Muscle layer of duodenum (tissue), 2 donors: ENCODE measurements around the gene PRSS50.
"Not testable (repeated sequence)": the region's sequence is repeated elsewhere in the genome, so short reads cannot be mapped to it uniquely, and the experiment has no call there.

ENCODE experiments used
- H3K27ac ChIP-seq: one replicate; pipeline ENCODE4 v1.7.0; 2013; ENCODE audit warnings: mild to moderate bottlenecking, low read length
- H3K27me3 ChIP-seq: one replicate; pipeline ENCODE4 v1.7.0; 2013; ENCODE audit warnings: low read depth, mild to moderate bottlenecking, control low read depth, low read length
- H3K36me3 ChIP-seq, 2 donors: one replicate each; pipeline ENCODE4 v1.7.0; 2013; ENCODE audit warnings: low read length in 2 of 2, control low read depth in 1 of 2, mild to moderate bottlenecking in 1 of 2; ENCODE audit not compliant: insufficient read depth in 2 of 2, control insufficient read depth in 1 of 2
- H3K4me1 ChIP-seq, 2 donors: one replicate each; pipeline ENCODE4 v1.7.0; 2013; ENCODE audit warnings: low read length in 2 of 2, mild to moderate bottlenecking in 2 of 2, control low read depth in 1 of 2, moderate library complexity in 1 of 2; ENCODE audit not compliant: insufficient read depth in 2 of 2, control insufficient read depth in 1 of 2
- H3K4me3 ChIP-seq, 2 donors: one replicate each; pipeline ENCODE4 v1.7.0; 2013; ENCODE audit warnings: low read length in 2 of 2, low read depth in 1 of 2, mild to moderate bottlenecking in 1 of 2
- H3K9me3 ChIP-seq, 2 donors: one replicate each; pipeline ENCODE4 v1.7.0; 2013; ENCODE audit warnings: low read length in 2 of 2, control low read depth in 1 of 2, mild to moderate bottlenecking in 1 of 2; ENCODE audit not compliant: control insufficient read depth in 1 of 2
- donor health status: healthy.

The PRSS50 gene

GRCh38 chr3:46742992-46743585 is 25.4 kb upstream of the PRSS50 start:
- no peaks in the 10 kb centered on the region for H3K36me3 ChIP-seq
- H3K27me3 ChIP-seq: no peaks in the 10 kb centered on the region
- no peaks in the 10 kb centered on the region for H3K4me1 ChIP-seq
- no peak overlapping the region for H3K4me3 ChIP-seq
- no peak overlapping the region for H3K27ac ChIP-seq
- peaks cover 0 to 2% of the 10 kb centered on the region in 2 donors for H3K9me3 ChIP-seq

DNA sequence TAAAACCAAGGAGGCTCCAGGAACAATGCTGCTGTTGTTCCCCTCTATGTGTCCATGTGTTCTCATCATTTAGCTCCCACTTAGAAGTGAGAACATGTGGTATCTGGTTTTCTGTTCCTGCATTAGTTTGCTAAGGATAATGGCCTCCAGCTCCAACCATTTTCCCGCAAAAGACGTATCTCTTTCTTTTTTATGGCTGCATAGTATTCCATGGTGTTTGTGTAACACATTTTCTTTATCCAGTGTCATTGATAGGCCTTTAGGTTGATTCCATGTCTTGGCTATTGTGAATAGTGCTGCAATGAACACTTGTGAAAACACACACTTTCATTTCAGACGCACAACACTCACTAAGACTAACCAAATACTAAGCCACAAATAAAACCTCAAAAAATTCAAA is 21.9 kb upstream of the PRSS50 start:
- not testable (repeated sequence) for H3K27ac ChIP-seq, H3K4me3 ChIP-seq, H3K27me3 ChIP-seq, H3K36me3 ChIP-seq, H3K4me1 ChIP-seq, H3K9me3 ChIP-seq

DNA sequence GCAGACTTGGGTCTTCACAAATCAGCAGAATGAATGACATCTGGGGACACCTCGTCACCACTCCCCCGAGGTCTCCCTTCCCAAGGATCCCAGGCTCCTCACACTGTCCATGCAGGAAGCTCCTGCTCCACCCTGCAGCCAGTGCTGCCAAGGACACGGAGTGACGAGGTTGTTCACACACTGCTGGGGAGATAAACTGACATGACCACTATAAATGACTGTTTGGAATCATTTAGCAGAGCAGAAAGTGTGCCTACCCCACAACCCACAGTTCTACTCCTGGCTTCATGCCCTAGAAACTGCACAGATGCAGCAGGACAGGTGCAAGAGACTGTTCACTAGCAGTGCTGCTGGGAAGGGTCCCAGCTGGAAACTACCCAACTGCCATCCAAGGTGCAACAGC is 19.7 kb upstream of the PRSS50 start:
- Histone ChIP-seq H3K27me3 (no peaks in the 10 kb centered on the region), H3K9me3 (peaks cover 0 to 2% of the 10 kb centered on the region in 2 donors), H3K27ac (no peak overlapping the region), H3K36me3 (no peaks in the 10 kb centered on the region), H3K4me1 (no peaks in the 10 kb centered on the region), H3K4me3 (no peak overlapping the region)

DNA sequence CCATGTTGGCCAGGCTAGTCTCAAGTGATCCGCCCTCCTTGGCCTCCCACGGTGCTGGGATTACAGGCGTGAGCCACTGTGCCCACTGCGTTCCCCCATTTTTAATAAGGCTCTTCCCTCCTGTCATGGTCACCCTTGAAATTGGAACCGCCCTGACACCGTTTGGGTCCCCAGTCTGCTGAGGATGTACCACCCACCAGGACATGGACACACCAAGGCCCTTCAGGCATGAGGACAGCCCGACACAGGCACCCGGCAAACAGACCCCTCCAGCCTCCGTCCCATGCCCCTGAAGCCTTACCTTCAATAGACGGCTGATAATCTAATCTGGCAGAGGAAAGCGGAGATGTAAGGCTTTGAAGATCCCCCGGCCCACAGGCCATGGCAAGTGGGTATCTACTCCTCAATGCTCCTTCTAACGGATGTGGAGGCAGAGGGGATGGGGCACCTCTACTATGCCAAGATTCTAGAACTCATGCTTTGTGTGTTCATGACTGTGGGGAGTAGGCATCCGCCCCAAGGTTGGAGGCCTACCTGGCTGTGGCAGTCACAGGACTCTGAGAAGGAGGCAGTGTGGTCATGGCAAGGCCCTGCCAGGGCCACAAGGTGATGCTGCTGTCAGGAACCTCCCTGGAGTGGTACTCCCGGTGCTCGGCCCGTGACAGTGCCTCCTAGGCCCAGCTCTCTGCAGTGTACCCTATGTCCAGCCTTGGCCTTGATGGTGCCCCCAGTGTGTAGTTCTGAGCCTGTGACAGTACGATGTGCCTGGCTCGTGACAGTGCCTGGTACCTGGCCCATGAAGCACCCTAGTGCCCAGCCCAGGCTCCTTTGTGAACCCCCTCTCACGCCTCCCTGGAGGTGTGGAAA is 18.6 kb upstream of the PRSS50 start:
- peaks cover 0 to 2% of the 10 kb centered on the region in 2 donors for H3K9me3 ChIP-seq
- no peak overlapping the region for H3K27ac ChIP-seq
- no peak overlapping the region for H3K4me3 ChIP-seq
- no peaks in the 10 kb centered on the region for H3K4me1 ChIP-seq
- H3K36me3 ChIP-seq: no peaks in the 10 kb centered on the region
- H3K27me3 ChIP-seq: no peaks in the 10 kb centered on the region

DNA sequence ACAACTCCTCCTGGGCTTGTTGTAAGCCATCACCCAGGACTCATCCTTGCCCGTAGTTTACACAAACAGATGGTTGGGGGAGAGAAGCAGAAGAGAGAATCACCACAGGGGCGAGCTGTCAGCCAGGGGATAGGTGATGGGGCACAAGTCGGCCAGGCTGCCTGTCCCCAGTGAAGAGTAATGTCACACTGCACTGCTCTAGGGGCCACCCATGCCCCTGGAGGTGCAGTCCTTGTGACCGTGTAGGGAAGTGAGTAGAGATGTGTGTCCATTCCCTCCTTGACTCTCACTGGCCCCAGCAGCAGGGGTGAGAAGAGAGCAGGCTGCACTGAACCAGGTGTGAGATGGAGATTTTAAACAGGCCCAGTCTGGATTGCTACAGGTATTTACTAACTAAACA is 17.1 kb upstream of the PRSS50 start:
- Histone ChIP-seq H3K4me3 (no peak overlapping the region), H3K9me3 (peaks cover 0 to 2% of the 10 kb centered on the region in 2 donors), H3K27ac (no peak overlapping the region)

DNA sequence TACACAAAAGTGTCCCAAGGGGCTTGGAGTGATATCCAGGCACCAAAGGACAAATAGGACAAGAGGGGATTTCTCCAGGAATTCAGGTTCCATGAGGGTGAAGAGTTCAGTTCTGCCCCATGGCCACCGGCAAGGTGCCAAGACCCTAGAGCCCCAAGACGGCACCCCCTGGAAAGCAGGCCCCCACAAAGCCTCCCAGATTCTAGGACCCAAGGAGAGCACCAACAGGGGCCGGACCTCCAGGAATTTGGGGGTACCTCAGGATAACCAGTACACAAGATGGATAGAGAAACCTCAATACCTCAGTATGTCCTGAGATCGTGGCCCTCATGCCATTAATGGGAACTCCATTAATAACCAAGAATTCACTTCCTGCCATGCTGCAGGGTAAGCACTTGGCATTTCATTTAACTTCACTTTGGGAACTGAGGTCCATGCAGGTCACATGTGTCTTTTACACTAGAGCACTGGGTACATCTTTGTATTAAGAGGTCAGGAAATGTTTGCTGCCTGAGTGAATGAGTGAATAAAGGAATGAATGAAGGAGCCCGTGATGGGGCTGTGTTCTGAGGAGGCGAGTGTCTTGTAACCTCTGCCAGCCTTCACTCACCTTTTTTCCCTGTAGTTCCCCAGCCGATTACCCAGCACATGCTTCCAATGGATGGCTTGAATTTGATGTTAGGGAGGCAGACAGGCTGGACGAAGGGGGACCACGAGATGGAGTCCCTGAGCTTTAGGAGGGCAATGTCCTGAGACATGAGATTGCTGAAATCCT is 15.5 kb upstream of the PRSS50 start:
- H3K4me1 ChIP-seq: no peaks in the 10 kb centered on the region
- H3K4me3 ChIP-seq: no peak overlapping the region
- H3K27me3 ChIP-seq: no peaks in the 10 kb centered on the region
- no peaks in the 10 kb centered on the region for H3K36me3 ChIP-seq
- no peak overlapping the region for H3K27ac ChIP-seq
- H3K9me3 ChIP-seq: no peaks in the 10 kb centered on the region

More for the DNA sequence above, 17.1 kb upstream of the PRSS50 start:
- no peaks in the 10 kb centered on the region for H3K4me1 ChIP-seq
- no peaks in the 10 kb centered on the region for H3K27me3 ChIP-seq
- no peaks in the 10 kb centered on the region for H3K36me3 ChIP-seq

DNA sequence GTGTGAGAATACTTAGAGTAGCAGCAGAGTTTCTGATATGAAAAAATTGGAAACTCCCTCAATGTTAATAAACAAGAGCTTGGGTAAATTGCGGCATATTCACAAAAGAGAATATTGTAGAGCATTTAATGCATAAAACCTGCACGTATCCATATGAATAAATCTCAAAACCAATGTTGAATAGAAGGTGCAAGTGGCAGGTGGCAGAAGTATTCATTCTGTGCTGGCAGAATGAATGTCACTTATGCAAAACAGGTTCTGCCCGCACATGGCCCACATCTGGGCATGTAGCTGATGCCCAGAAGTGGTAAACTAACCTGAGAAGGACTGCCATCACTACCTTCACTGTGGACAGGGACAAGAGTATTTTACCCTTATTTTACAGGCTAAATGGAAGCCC is 14.1 kb upstream of the PRSS50 start:
- Histone ChIP-seq H3K36me3 (no peaks in the 10 kb centered on the region), H3K27me3 (no peaks in the 10 kb centered on the region), H3K27ac (no peak overlapping the region), H3K9me3 (no peaks in the 10 kb centered on the region), H3K4me1 (no peaks in the 10 kb centered on the region), H3K4me3 (no peak overlapping the region)

DNA sequence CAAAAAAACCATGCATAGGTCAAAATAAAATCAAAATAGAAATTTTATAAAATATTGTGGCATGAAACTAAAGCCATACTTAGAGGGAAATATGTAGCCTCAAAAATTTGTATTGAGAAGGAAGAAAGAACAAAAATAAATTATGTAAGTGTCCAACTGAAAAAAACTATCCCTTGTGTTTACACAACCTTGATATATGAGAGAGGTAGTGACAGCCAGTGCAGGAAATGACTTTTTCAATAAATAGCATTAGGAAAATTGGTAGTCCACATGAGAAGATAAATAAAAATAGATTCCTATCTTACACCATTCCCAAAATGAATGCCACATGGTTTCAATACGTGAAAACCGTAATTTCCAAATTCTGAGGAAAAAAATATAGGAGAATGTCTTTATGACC is 13.2 kb upstream of the PRSS50 start:
- Histone ChIP-seq H3K9me3 (no peaks in the 10 kb centered on the region), H3K36me3 (no peaks in the 10 kb centered on the region), H3K27me3 (no peaks in the 10 kb centered on the region), H3K27ac (no peak overlapping the region), H3K4me3 (no peak overlapping the region), H3K4me1 (no peaks in the 10 kb centered on the region)

GRCh38 chr3:46729038-46729437 is 11.4 kb upstream of the PRSS50 start:
- no peaks in the 10 kb centered on the region for H3K9me3 ChIP-seq
- no peak overlapping the region for H3K27ac ChIP-seq
- H3K4me3 ChIP-seq: no peak overlapping the region
- H3K27me3 ChIP-seq: no peaks in the 10 kb centered on the region
- H3K36me3 ChIP-seq: no peaks in the 10 kb centered on the region
- no peaks in the 10 kb centered on the region for H3K4me1 ChIP-seq

DNA sequence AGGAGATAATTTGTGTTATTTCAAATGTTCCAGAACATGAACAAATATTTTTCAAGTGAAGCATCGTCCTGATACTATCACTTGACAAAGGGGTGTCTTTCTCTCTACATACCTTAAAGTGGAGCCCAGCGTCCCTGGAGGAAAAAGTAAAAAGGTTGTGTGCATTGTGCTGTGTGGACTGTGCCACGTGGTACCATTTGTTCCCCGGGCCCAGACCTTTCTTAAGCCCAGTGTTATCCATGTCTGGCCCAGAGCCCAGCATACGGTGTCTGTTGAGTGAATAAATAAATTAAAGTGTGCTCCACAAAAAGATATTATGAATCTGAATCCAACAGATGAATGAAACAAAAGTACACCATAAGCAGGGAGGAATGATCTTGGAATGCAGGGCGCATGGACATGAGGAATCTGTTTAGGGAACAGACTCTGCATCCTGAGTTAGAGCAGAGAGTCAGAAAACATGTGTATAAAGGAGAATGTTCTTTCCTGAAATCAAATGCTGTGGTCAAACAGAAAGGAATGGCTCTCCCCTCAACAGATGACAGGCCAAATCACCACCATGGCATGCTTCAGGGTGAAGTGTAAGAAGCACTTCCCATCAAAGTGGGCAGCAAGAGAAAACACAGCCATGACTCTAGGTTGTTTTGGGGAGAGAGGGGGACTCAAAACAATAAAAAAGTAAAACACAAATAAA is 8.1 kb upstream of the PRSS50 start:
- Histone ChIP-seq H3K4me1 (no peaks in the 10 kb centered on the region), H3K36me3 (no peaks in the 10 kb centered on the region), H3K4me3 (no peak overlapping the region), H3K27me3 (no peaks in the 10 kb centered on the region), H3K27ac (no peak overlapping the region), H3K9me3 (no peaks in the 10 kb centered on the region)

DNA sequence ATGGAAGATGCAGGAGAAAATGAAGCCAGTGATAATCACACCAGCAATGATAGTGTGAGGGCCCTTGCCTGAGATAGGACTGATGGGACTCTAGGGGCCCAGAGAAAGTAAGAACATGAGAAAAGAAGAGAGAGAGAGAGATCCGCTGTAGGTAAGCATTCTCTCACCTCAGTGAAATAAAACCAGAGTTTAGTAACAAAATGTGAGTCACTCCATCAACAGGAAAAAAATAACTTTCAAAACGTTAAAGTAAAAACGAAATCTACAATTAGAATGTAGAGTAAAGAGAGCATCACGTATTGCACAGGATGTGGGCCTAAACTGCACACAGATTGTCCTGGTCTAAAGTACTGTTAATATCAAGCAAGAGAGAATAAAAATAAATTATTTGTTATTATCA is 6.8 kb upstream of the PRSS50 start:
- Histone ChIP-seq H3K36me3 (no peaks in the 10 kb centered on the region), H3K4me1 (no peaks in the 10 kb centered on the region), H3K27me3 (no peaks in the 10 kb centered on the region), H3K9me3 (no peaks in the 10 kb centered on the region), H3K27ac (no peak overlapping the region), H3K4me3 (no peak overlapping the region)
